GM19455 (cell line): ENCODE measurements around the gene ZDHHC12.
"Not testable (repeated sequence)": the region's sequence is repeated elsewhere in the genome, so short reads cannot be mapped to it uniquely, and the experiment has no call there.

Source experiments
- ATAC-seq: cut with Tn5 transposase; IDR thresholded peaks from one replicate; pipeline ENCODE4 v1.9.1; 2021; ENCODE audit not compliant: unreplicated experiment

Gene ZDHHC12

GRCh38 chr9:128712451-128713410 lies 11.2 kb downstream of the ZDHHC12 start:
- no peak for ATAC-seq

GRCh38 chr9:128707446-128707845 lies 16.5 kb downstream of the ZDHHC12 start:
- ATAC-seq: no peak

- ATAC-seq: no peak
Observed at GRCh38 chr9:128706671-128707381, 17.1 kb downstream of the ZDHHC12 start.

GRCh38 chr9:128706045-128706444 lies 17.9 kb downstream of the ZDHHC12 start:
- ATAC-seq: no peak

GRCh38 chr9:128705051-128705965 lies 18.6 kb downstream of the ZDHHC12 start:
- no peak for ATAC-seq

- no peak for ATAC-seq
Observed at GRCh38 chr9:128704356-128704670, 19.6 kb downstream of the ZDHHC12 start.

- ATAC-seq: no peak
Observed at GRCh38 chr9:128703616-128704355, 20.1 kb downstream of the ZDHHC12 start.

- ATAC-seq: peak; percentile 28
Observed at GRCh38 chr9:128702949-128703615, 20.8 kb downstream of the ZDHHC12 start.

- peak; percentile 66 for ATAC-seq
Observed at GRCh38 chr9:128702445-128702948, 21.4 kb downstream of the ZDHHC12 start, which contains the start of gene PKN3. Gene PKN3, plus strand, starts transcription at chr9:128702503. Its CDS starts 413 bp downstream, at chr9:128702916.

- ATAC-seq: no peak
Observed at GRCh38 chr9:128701227-128701854, 22.6 kb downstream of the ZDHHC12 start.

GRCh38 chr9:128699096-128699795 lies 24.7 kb downstream of the ZDHHC12 start:
- ATAC-seq: not testable (repeated sequence)

- ATAC-seq: no peak
Observed at GRCh38 chr9:128696923-128697707, 26.8 kb downstream of the ZDHHC12 start.

GRCh38 chr9:128694344-128694743 lies 29.6 kb downstream of the ZDHHC12 start:
- ATAC-seq: no peak

- not testable (repeated sequence) for ATAC-seq
Observed at GRCh38 chr9:128693738-128694137, 30.2 kb downstream of the ZDHHC12 start.

- no peak for ATAC-seq
Observed at GRCh38 chr9:128690684-128691034, 33.3 kb downstream of the ZDHHC12 start.

GRCh38 chr9:128689820-128690683 lies 33.9 kb downstream of the ZDHHC12 start:
- ATAC-seq: no peak

- ATAC-seq: peak; percentile 12
Observed at GRCh38 chr9:128689293-128689774, 34.6 kb downstream of the ZDHHC12 start.
